ENCODE results near the gene DCAF7.

- TF ChIP-seq CTCF (IDR thresholded peaks at IDR 0.05; ENCODE audit: low read depth, low read length, missing input control) (no peak), RAD21 (IDR thresholded peaks at IDR 0.05) (no peak), REST (IDR thresholded peaks at IDR 0.05) (no peak), JUND (IDR thresholded peaks at IDR 0.05) (no peak), RXRA (IDR thresholded peaks at IDR 0.05) (no peak), YY1 (IDR thresholded peaks at IDR 0.05) (no peak), SP1 (IDR thresholded peaks at IDR 0.05) (no peak)
- TF ChIP-seq, protein P1, sequence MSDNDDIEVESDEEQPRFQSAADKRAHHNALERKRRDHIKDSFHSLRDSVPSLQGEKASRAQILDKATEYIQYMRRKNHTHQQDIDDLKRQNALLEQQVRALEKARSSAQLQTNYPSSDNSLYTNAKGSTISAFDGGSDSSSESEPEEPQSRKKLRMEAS (IDR thresholded peaks at IDR 0.05), result no peak
Observed at GRCh38 chr17:63534816-63535455, 15.3 kb upstream of the DCAF7 start.
